ENCODE measurements around the gene CD79B. TPM values are rescaled to one million over a fixed set of nuclear protein-coding genes. Genes with fewer than 3 reads are reported as not detected.
"Not testable (repeated sequence)": the region's sequence is repeated elsewhere in the genome, so short reads cannot be mapped to it uniquely, and the experiment has no call there.

CD79B gene
- total RNA-seq, 2 donors from 2014 or later, result 0.35 to 0.44 TPM

DNA sequence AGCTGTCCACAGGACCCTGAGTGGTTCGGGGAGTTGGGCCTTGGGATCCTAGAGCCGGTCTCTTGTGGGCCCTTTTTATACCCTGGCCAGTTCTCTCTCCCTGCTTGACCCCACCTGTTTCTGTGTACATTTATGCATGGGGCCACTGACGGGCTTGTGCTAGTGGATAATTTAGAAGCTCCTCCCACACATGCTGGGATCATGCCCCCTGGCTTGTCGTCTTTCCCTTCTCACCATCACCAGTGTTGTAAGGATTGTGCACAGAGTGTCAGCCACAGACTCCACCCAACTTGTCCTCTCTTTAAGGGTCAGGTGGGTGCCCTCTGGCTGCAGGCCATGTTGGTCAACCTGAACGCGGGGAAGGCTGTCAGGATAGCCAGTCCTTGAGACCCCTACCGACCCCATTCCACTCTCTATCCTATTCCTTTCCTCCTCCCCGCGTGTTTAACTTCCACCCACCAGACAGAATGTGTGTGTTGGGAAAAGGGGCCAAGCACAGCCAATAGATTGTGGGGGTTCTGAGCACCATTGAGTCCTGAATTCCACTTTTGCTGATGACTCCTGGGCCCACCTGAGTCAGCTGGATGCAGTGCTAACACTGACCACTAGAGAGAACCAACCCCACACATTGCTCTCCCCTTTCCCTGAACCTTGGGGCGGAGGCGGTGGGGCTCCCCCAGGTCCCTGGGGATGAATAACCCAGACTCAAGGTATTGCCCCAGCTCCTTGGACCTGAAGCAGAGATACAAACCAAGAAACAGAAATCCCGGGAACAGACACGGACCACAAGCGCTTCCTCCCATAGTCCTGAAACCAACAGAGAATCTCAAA, 35.4 kb downstream of the CD79B start, which contains the start of gene CSH1:
Gene CSH1 (minus strand): TSS at position 51 of the 831 bp plus-strand sequence. CDS start 63 bp downstream, outside the sequence.
- not testable (repeated sequence) for H3K4me3 ChIP-seq (ENCODE audit: low read length); H3K27me3 ChIP-seq (ENCODE audit: control insufficient read depth, insufficient read depth, low read length, poor library complexity, severe bottlenecking); H3K9me3 Mint-ChIP-seq; H3K27ac ChIP-seq (ENCODE audit: low read depth, low read length); H3K36me3 ChIP-seq (ENCODE audit: control insufficient read depth, insufficient read depth, low read length); H3K4me1 Mint-ChIP-seq; H3K27ac Mint-ChIP-seq; H3K36me3 Mint-ChIP-seq (ENCODE audit: low read depth); H3K4me1 ChIP-seq (ENCODE audit: control insufficient read depth, insufficient read depth, low read length); H3K4me3 Mint-ChIP-seq; H3K9ac ChIP-seq (ENCODE audit: extremely low read depth, low read length, poor library complexity, severe bottlenecking); H3K9me3 ChIP-seq (ENCODE audit: control insufficient read depth, low read length); DNase-seq
- 91% methylated on average over 5 of the region's 14 CpGs; no CpG with 5 or more reads in 1 of the 2 experiments for WGBS, 2 experiments (ENCODE audit: insufficient coverage in 1 of 2, insufficient read length in 1 of 2)
- peaks cover 11% of the 10 kb centered on the region for H3K27me3 Mint-ChIP-seq (ENCODE audit: insufficient read depth)

DNA sequence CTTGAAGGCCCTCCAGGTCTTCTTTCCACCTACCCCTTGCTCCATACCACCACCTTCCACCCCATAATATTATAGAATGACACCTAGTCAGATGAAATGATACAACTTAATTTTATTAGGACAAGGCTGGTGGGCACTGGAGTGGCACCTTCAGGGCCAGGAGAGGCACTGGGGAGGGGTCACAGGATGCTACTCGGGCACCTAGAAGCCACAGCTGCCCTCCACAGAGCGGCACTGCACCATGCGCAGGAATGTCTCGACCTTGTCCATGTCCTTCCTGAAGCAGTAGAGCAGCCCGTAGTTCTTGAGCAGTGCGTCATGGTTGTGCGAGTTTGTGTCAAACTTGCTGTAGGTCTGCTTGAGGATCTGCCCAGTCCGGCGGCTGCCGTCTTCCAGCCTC, 37.3 kb downstream of the CD79B start:
- WGBS, 2 experiments (ENCODE audit: insufficient coverage in 1 of 2, insufficient read length in 1 of 2), result 99% methylated on average over 7 of the region's 10 CpGs; no CpG with 5 or more reads in 1 of the 2 experiments
- H3K4me3 ChIP-seq (ENCODE audit: low read length); H3K4me1 ChIP-seq (ENCODE audit: control insufficient read depth, insufficient read depth, low read length); H3K9me3 Mint-ChIP-seq; H3K9ac ChIP-seq (ENCODE audit: extremely low read depth, low read length, poor library complexity, severe bottlenecking); H3K9me3 ChIP-seq (ENCODE audit: control insufficient read depth, low read length); H3K36me3 ChIP-seq (ENCODE audit: control insufficient read depth, insufficient read depth, low read length); H3K27me3 Mint-ChIP-seq (ENCODE audit: insufficient read depth); H3K27ac Mint-ChIP-seq; H3K4me3 Mint-ChIP-seq; H3K4me1 Mint-ChIP-seq; H3K36me3 Mint-ChIP-seq (ENCODE audit: low read depth); H3K27ac ChIP-seq (ENCODE audit: low read depth, low read length); DNase-seq; H3K27me3 ChIP-seq (ENCODE audit: control insufficient read depth, insufficient read depth, low read length, poor library complexity, severe bottlenecking): not testable (repeated sequence)

DNA sequence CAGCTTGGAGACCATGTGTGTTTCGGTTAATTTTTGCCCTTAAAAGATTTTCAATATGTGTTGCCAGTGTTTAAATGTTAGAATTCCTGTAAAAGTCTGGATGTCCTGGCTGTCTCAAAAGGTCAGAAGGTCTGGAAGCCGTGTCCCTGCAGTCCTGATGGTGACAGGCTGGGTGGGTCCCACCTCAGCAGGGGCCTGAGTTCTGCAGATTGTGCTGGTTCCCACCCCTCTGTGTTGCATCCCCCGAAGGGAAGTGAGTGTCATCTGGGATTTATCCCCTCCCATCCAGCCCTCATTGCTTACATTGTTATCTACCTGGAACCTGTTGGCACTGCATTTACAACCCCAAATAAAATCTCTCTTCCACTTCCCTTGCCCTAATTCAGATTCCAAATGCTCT, 38.1 kb downstream of the CD79B start:
- H3K4me3 Mint-ChIP-seq; H3K36me3 Mint-ChIP-seq (ENCODE audit: low read depth); H3K9ac ChIP-seq (ENCODE audit: extremely low read depth, low read length, poor library complexity, severe bottlenecking); H3K36me3 ChIP-seq (ENCODE audit: control insufficient read depth, insufficient read depth, low read length); H3K27ac Mint-ChIP-seq; H3K4me1 ChIP-seq (ENCODE audit: control insufficient read depth, insufficient read depth, low read length); H3K4me1 Mint-ChIP-seq; H3K27ac ChIP-seq (ENCODE audit: low read depth, low read length); H3K9me3 Mint-ChIP-seq; H3K9me3 ChIP-seq (ENCODE audit: control insufficient read depth, low read length); H3K27me3 Mint-ChIP-seq (ENCODE audit: insufficient read depth); H3K27me3 ChIP-seq (ENCODE audit: control insufficient read depth, insufficient read depth, low read length, poor library complexity, severe bottlenecking); H3K4me3 ChIP-seq (ENCODE audit: low read length): not testable (repeated sequence)
- DNase-seq, result peak; percentile 69
- 72% methylated on average over 3 of the region's 3 CpGs for WGBS, 2 experiments (ENCODE audit: insufficient coverage in 1 of 2, insufficient read length in 1 of 2)

DNA sequence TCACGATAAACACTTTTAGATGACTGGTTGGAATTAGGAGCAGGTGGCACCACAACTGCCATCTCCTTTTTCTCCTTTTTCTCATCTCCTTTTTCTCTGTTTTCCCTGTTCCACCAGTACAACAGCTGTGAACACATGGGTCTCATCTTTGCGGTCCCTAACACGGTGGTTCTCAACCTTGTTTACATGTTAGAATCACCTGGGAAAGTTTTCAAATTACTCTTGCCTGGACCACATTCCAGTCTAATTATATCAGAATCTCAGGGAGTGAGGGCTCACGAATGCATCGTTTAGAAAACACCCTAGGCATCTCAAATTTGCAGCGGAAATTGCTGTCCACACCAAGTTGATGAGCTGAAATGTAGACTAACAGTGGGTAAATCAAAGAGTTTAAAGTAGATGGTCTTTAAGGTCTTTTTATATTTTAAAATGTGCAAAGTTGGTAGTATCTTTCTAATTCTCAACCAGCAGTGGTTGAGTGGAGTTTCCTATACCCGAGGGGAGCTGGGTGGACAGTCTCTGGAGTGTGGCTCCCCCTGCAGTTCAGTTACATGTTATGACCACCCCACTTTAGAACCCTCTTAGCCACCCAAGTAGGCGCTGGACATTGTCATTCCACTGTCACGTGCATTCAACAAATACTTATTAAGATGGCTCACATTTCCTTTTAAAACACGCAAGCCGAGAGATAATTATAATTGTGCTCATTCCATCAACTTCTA, 39.7 kb downstream of the CD79B start:
- TF ChIP-seq, protein P1, sequence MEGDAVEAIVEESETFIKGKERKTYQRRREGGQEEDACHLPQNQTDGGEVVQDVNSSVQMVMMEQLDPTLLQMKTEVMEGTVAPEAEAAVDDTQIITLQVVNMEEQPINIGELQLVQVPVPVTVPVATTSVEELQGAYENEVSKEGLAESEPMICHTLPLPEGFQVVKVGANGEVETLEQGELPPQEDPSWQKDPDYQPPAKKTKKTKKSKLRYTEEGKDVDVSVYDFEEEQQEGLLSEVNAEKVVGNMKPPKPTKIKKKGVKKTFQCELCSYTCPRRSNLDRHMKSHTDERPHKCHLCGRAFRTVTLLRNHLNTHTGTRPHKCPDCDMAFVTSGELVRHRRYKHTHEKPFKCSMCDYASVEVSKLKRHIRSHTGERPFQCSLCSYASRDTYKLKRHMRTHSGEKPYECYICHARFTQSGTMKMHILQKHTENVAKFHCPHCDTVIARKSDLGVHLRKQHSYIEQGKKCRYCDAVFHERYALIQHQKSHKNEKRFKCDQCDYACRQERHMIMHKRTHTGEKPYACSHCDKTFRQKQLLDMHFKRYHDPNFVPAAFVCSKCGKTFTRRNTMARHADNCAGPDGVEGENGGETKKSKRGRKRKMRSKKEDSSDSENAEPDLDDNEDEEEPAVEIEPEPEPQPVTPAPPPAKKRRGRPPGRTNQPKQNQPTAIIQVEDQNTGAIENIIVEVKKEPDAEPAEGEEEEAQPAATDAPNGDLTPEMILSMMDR (conservative IDR thresholded peaks at IDR 0.05), result peak; percentile 77
- 77 to 87% methylated on average over 5 to 7 of the region's 11 CpGs for WGBS, 2 experiments (ENCODE audit: insufficient coverage in 1 of 2, insufficient read length in 1 of 2)
- H3K4me1 Mint-ChIP-seq; H3K9ac ChIP-seq (ENCODE audit: extremely low read depth, low read length, poor library complexity, severe bottlenecking); H3K27me3 ChIP-seq (ENCODE audit: control insufficient read depth, insufficient read depth, low read length, poor library complexity, severe bottlenecking); H3K27me3 Mint-ChIP-seq (ENCODE audit: insufficient read depth); H3K4me1 ChIP-seq (ENCODE audit: control insufficient read depth, insufficient read depth, low read length); H3K4me3 ChIP-seq (ENCODE audit: low read length); H3K9me3 Mint-ChIP-seq; H3K27ac ChIP-seq (ENCODE audit: low read depth, low read length); H3K4me3 Mint-ChIP-seq; H3K36me3 ChIP-seq (ENCODE audit: control insufficient read depth, insufficient read depth, low read length); H3K9me3 ChIP-seq (ENCODE audit: control insufficient read depth, low read length); H3K27ac Mint-ChIP-seq; H3K36me3 Mint-ChIP-seq (ENCODE audit: low read depth): not testable (repeated sequence)
- DNase-seq, result peak; percentile 75
